Peyer's patch (tissue), 4 donors: ENCODE measurements around the gene UVSSA. TPM values are rescaled to one million over a fixed set of nuclear protein-coding genes. Genes with fewer than 3 reads are reported as not detected.

Experiments
- DNase-seq, 3 donors: peaks; one replicate each; pipeline ENCODE4 v3.0.0-alpha.2; 2017 to 2019
- H3K27ac ChIP-seq, 4 donors: fragments of 200-600 bp; sonication (generic); one replicate each; pipeline ENCODE4 v1.5.1; 2016 to 2019
- H3K27me3 ChIP-seq, 2 donors: fragments of 200-600 bp; sonication (generic); one replicate each; pipeline ENCODE4 v1.5.1; 2019
- H3K36me3 ChIP-seq, 3 donors: fragments of 200-600 bp; sonication (generic); one replicate each; pipeline ENCODE4 v1.5.1; 2016 to 2019
- H3K4me1 ChIP-seq, 4 donors: fragments of 200-600 bp; sonication (generic); one replicate each; pipeline ENCODE4 v1.5.1; 2016 to 2019
- H3K4me3 ChIP-seq, 4 donors: fragments of 200-600 bp; sonication (generic); 1 replicate in 3 of 4; 2 replicates in 1 of 4; pipeline ENCODE4 v1.5.1; 2016 to 2019; ENCODE audit warnings: mild to moderate bottlenecking in 1 of 4
- H3K9me3 ChIP-seq, 4 donors: fragments of 200-600 bp; sonication (generic); one replicate each; pipeline ENCODE4 v1.5.1; 2016 to 2019; ENCODE audit warnings: mild to moderate bottlenecking in 1 of 4
- POLR2A ChIP-seq, 2 donors: fragments of 450-650 bp; IDR thresholded peaks; one replicate each; pipeline ENCODE4 v1.5.1; 2017; ENCODE audit warnings: antibody characterized with exemption in 2 of 2, mild to moderate bottlenecking in 2 of 2, moderate library complexity in 2 of 2
- total RNA-seq, 4 donors: library from RNA; depleted of rRNA; stranded (reverse); fragments of >200 nt; gene quantifications; one replicate each; pipeline ENCODE4 v1.1.0, GENCODE V29; 2016
- TF ChIP-seq, protein P1 (sequence below), 6 experiments: fragments of 450-650 bp in 4 of 6; fragments of 200-600 bp in 2 of 6; sonication (generic) in 1 of 6; IDR thresholded peaks; one replicate each; pipeline ENCODE4 v1.5.1; 2017 to 2019; ENCODE audit warnings: antibody characterized with exemption in 6 of 6, mild to moderate bottlenecking in 3 of 6, moderate library complexity in 1 of 6

The UVSSA gene
- total RNA-seq, 4 donors from 2014 or later: 42.2 to 118 (median 77.7) TPM

DNA sequence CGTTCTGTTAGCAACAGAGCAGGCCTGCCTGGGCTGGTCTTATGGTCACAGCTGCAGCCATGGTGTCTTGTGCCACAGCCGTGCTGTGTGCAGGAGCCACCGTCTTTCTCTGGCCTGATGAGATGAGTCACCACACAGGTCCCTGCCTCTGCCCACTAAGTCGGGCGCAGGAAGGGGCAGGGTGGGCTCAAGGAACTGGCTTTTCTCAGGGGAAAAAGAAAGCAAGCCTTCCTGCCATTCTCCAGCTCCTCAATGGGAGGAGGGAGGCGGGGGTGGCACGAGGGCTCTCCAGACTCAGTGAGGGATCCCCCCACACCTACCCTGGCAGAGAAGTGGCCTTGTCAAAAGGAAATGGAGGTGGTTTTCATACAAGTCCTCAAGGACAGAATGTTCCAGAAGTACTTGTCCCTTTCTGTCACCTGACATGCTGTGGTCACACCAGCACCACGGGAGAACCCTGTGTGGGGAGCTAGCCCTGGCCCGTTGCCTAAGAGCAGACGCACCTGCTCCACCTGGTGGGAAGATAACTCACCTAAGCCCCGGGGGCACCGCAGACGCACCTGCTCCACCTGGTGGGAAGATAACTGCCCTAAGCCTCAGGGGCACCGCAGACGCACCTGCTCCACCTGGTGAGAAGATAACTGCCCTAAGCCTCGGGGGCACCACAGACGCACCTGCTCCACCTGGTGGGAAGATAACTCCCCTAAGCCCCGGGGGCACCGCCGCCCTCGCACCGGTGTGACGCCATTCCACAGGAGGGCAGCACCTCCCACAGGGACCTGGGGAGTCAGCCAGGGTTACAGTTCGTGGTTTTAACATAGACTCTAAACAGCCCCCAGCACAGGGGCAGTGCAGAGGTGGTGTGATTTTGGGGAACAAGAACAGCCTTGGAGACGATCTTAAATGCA is 18.5 kb downstream of the UVSSA start:
- peak overlapping the region in 2 of 4 donors; percentile 13 to 46 for H3K27ac ChIP-seq
- no peaks in the 10 kb centered on the region for H3K4me1 ChIP-seq
- peak in 2 of 3 donors; percentile 63 to 75 for DNase-seq
- no peaks in the 10 kb centered on the region for H3K9me3 ChIP-seq
- peaks cover 0 to 21% (median 0%) of the 10 kb centered on the region in 3 donors for H3K36me3 ChIP-seq
- TF ChIP-seq, protein P1, sequence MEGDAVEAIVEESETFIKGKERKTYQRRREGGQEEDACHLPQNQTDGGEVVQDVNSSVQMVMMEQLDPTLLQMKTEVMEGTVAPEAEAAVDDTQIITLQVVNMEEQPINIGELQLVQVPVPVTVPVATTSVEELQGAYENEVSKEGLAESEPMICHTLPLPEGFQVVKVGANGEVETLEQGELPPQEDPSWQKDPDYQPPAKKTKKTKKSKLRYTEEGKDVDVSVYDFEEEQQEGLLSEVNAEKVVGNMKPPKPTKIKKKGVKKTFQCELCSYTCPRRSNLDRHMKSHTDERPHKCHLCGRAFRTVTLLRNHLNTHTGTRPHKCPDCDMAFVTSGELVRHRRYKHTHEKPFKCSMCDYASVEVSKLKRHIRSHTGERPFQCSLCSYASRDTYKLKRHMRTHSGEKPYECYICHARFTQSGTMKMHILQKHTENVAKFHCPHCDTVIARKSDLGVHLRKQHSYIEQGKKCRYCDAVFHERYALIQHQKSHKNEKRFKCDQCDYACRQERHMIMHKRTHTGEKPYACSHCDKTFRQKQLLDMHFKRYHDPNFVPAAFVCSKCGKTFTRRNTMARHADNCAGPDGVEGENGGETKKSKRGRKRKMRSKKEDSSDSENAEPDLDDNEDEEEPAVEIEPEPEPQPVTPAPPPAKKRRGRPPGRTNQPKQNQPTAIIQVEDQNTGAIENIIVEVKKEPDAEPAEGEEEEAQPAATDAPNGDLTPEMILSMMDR (IDR thresholded peaks at IDR 0.05): peak in 1 of 6 experiments; percentile 10
- no peak for TF ChIP-seq POLR2A (IDR thresholded peaks at IDR 0.05)
- no peaks in the 10 kb centered on the region for H3K27me3 ChIP-seq
- H3K4me3 ChIP-seq: no peak overlapping the region

GRCh38 chr4:1366371-1367229 is 19.6 kb downstream of the UVSSA start:
- no peak overlapping the region for H3K4me3 ChIP-seq
- H3K9me3 ChIP-seq: no peaks in the 10 kb centered on the region
- H3K27ac ChIP-seq: peak overlapping the region in 1 of 4 donors; percentile 19
- TF ChIP-seq, protein P1 (IDR thresholded peaks at IDR 0.05): no peak
- no peak for TF ChIP-seq POLR2A (IDR thresholded peaks at IDR 0.05)
- H3K36me3 ChIP-seq: peaks cover 0 to 30% (median 0%) of the 10 kb centered on the region in 3 donors
- DNase-seq: peak in 1 of 3 donors; percentile 40
- no peaks in the 10 kb centered on the region for H3K27me3 ChIP-seq
- no peaks in the 10 kb centered on the region for H3K4me1 ChIP-seq

- peak in 1 of 3 donors; percentile 40 for DNase-seq
- TF ChIP-seq POLR2A (IDR thresholded peaks at IDR 0.05): no peak
- TF ChIP-seq, protein P1 (IDR thresholded peaks at IDR 0.05): no peak
- Histone ChIP-seq H3K27ac (no peak overlapping the region), H3K27me3 (no peaks in the 10 kb centered on the region), H3K4me3 (no peak overlapping the region), H3K36me3 (peaks cover 0 to 30% (median 0%) of the 10 kb centered on the region in 3 donors), H3K4me1 (no peaks in the 10 kb centered on the region), H3K9me3 (no peaks in the 10 kb centered on the region)
Observed at GRCh38 chr4:1367230-1367935, 20.4 kb downstream of the UVSSA start.

GRCh38 chr4:1367936-1368289 is 20.9 kb downstream of the UVSSA start:
- Histone ChIP-seq H3K27ac (no peak overlapping the region), H3K4me1 (no peaks in the 10 kb centered on the region), H3K9me3 (no peaks in the 10 kb centered on the region), H3K27me3 (no peaks in the 10 kb centered on the region), H3K36me3 (peaks cover 0 to 30% (median 0%) of the 10 kb centered on the region in 3 donors), H3K4me3 (no peak overlapping the region)
- no peak for TF ChIP-seq POLR2A (IDR thresholded peaks at IDR 0.05)
- no peak for DNase-seq

DNA sequence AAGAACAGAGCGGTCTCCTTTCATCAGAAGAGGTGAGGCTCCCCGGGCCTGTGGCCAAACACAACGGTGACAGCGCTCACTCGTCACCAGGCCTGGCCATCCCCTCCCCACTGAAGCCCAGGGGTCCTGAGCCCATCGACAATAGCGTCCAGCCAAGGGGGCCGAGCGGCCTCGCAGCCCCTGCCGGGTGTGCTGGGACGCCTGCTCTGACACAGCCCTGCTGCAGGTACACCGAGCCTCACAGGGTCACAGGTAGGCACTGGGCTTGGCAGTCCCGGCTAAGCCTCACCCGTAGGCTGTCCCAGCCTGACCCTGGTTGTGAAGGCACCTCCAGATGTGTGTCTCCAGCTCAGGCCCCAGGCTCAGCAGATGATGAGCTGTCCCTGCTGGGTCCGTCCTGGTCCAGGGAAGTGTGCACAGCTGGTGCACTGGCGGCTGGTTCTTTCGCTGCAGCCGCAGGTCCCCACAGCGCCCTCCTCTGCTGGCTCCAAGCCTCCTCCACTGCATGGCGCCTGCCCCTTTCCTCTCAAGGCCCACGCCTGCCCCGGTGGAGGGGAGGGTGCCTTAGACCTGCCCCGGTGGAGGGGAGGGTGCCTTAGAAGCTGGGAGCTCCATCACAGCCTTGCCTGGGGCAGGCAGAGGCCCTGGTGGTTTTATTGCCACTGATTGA is 21.5 kb downstream of the UVSSA start:
- Histone ChIP-seq H3K4me1 (no peaks in the 10 kb centered on the region), H3K9me3 (no peaks in the 10 kb centered on the region), H3K27ac (no peak overlapping the region), H3K4me3 (no peak overlapping the region), H3K36me3 (peaks cover 0 to 33% (median 0%) of the 10 kb centered on the region in 3 donors), H3K27me3 (no peaks in the 10 kb centered on the region)
- peak in 1 of 3 donors; percentile 35 for DNase-seq
- TF ChIP-seq, protein P1 (IDR thresholded peaks at IDR 0.05): no peak
- no peak for TF ChIP-seq POLR2A (IDR thresholded peaks at IDR 0.05)
